ENCODE data around the gene SCML2. TPM values are rescaled to one million over a fixed set of nuclear protein-coding genes. Genes with fewer than 3 reads are reported as not detected.
A peak's percentile ranks its signal among the peaks of the same experiment; 100 is the strongest.

The SCML2 gene
- total RNA-seq, 4 donors from 2014 or later, result 0.42 to 2.9 (median 1.3) TPM

DNA sequence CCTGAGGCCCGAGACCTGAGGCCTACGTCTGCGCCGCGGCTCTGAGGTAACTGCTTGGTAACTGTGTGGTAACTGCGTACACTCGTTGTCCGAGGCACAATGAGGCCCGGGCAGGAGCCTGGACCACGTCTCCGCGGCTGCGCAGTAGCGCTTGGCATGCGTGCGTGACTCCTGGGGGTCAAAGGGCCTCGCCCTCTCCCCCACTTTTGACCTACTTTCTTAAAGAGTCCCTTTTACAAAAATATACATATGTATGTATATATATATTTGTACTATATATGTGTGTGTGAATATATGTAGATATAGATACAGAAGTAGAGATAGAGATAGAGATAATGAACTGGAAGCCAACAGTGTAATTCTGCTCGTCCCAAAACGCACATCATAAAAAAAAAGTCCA lies 133.7 kb downstream of the SCML2 start, which contains the start of gene BEND2:
BEND2 (minus strand) TSS at position 101 of the 400 bp plus-strand sequence. CDS start 136 bp downstream, outside the sequence.
- intact Hi-C loops (cut with DNase I; ENCODE audit: low total_unique reads), result no loop called here
- H3K9me3 ChIP-seq, result no peaks in the 10 kb centered on the region
- H3K4me3 ChIP-seq, result no peak within 1 kb of the TSS
- in situ Hi-C loops (cut with MboI; ENCODE audit: low sequenced_read_pairs in 4 of 4), result loop anchor here in 2 of 4 donors (25.0 kb wide), 2 partner anchors 283 to 433 kb away; no protein-coding TSS in a partner anchor
- H3K4me1 ChIP-seq, result no peaks in the 10 kb centered on the region
- no peaks in the 10 kb centered on the region for H3K27me3 ChIP-seq
- DNase-seq (no peak), ATAC-seq (no peak)
- no peak for TF ChIP-seq POLR2A (IDR thresholded peaks at IDR 0.05)
- TF ChIP-seq, protein P1, sequence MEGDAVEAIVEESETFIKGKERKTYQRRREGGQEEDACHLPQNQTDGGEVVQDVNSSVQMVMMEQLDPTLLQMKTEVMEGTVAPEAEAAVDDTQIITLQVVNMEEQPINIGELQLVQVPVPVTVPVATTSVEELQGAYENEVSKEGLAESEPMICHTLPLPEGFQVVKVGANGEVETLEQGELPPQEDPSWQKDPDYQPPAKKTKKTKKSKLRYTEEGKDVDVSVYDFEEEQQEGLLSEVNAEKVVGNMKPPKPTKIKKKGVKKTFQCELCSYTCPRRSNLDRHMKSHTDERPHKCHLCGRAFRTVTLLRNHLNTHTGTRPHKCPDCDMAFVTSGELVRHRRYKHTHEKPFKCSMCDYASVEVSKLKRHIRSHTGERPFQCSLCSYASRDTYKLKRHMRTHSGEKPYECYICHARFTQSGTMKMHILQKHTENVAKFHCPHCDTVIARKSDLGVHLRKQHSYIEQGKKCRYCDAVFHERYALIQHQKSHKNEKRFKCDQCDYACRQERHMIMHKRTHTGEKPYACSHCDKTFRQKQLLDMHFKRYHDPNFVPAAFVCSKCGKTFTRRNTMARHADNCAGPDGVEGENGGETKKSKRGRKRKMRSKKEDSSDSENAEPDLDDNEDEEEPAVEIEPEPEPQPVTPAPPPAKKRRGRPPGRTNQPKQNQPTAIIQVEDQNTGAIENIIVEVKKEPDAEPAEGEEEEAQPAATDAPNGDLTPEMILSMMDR (IDR thresholded peaks at IDR 0.05 in 4 of 5, conservative IDR thresholded peaks at IDR 0.05 in 1 of 5), result no peak
- H3K36me3 ChIP-seq, result no peaks in the 10 kb centered on the region
- no peak within 1 kb of the TSS for H3K27ac ChIP-seq

DNA sequence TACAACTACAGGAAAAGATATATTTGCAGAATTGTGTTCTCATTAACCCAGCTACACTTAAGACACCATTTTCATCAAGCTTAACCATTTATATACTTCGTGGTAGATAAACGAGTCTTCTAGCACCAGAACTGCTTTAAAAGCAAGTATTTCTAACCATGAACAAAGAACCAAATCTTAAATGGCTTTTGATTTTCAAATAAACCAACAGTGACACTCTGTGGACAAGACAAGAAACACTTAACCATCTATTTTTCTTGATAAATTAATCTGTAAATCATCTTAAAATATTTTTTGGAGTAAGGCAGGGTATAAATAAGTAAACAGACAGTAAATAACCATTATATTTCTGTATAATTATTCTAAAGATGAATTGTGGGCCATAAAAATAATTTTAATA lies 144.0 kb downstream of the SCML2 start:
- no peak for ATAC-seq
- H3K27ac ChIP-seq, result no peak overlapping the region
- no peaks in the 10 kb centered on the region for H3K27me3 ChIP-seq
- in situ Hi-C loops (cut with MboI; ENCODE audit: low sequenced_read_pairs in 4 of 4) (loop anchor here in 2 of 4 donors (25.0 kb wide), 2 partner anchors 273 to 423 kb away; no protein-coding TSS in a partner anchor), intact Hi-C loops (cut with DNase I; ENCODE audit: low total_unique reads) (loop anchor here (10.0 kb wide), 1 partner anchor 426 kb away; no protein-coding TSS in a partner anchor)
- no peaks in the 10 kb centered on the region for H3K36me3 ChIP-seq
- TF ChIP-seq, protein P1 (IDR thresholded peaks at IDR 0.05 in 4 of 5, conservative IDR thresholded peaks at IDR 0.05 in 1 of 5), result peak in 2 of 5 experiments; percentile 7 to 35
- no peak for TF ChIP-seq POLR2A (IDR thresholded peaks at IDR 0.05)
- no peak for DNase-seq
- no peak overlapping the region for H3K4me3 ChIP-seq
- no peaks in the 10 kb centered on the region for H3K4me1 ChIP-seq
- no peaks in the 10 kb centered on the region for H3K9me3 ChIP-seq

DNA sequence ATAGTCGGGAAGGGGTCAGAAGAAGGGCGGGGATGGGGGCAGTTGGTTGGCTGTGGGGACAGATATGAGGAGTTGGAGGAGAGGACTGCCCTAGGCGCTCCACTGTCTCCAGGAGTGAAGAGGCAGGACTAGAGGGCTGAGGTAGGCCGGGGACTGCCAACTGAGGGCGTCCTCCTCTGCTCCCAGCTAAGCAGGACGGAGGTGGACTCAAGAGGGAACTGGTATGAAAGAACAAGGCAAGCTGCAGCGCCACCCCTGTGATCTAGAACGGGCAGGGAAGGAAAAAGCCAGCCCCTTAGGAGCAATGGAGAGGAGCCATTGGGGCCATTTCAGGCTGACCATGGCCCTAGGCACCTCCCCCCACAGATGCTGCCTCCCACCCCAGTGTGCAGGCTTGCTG lies 147.8 kb downstream of the SCML2 start:
- in situ Hi-C loops (cut with MboI; ENCODE audit: low sequenced_read_pairs in 4 of 4), result loop anchor here in 2 of 4 donors (25.0 kb wide), 2 partner anchors 269 to 419 kb away; no protein-coding TSS in a partner anchor
- intact Hi-C loops (cut with DNase I; ENCODE audit: low total_unique reads), result no loop called here
- no peak overlapping the region for H3K27ac ChIP-seq

DNA sequence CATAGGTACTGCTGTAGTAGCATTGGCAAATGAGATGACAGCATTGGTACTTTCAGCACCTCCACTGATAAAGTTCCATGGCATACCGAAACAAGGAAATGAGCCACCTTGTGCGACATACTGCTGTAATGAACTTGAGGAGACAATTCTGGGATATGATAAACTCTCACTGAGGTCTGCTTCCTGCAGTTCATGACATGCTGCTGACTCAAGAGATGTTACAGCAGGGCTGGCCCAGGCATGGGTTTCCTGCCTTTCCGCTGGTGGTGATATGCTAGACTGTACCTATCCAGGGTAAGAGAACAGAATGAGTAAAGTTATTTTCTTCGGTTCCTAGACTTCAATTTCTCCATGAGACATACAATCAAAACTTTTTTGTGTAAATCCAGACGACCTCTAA lies 150.9 kb downstream of the SCML2 start:
- TF ChIP-seq, protein P1 (IDR thresholded peaks at IDR 0.05 in 4 of 5, conservative IDR thresholded peaks at IDR 0.05 in 1 of 5), result no peak
- TF ChIP-seq POLR2A (IDR thresholded peaks at IDR 0.05), result no peak
- no peak overlapping the region for H3K27ac ChIP-seq
- no peaks in the 10 kb centered on the region for H3K4me1 ChIP-seq
- ATAC-seq (no peak), DNase-seq (no peak)
- no peaks in the 10 kb centered on the region for H3K36me3 ChIP-seq
- intact Hi-C loops (cut with DNase I; ENCODE audit: low total_unique reads) (no loop called here), in situ Hi-C loops (cut with MboI; ENCODE audit: low sequenced_read_pairs in 4 of 4) (loop anchor here in 2 of 4 donors (25.0 kb wide), 2 partner anchors 266 to 416 kb away; no protein-coding TSS in a partner anchor)
- H3K27me3 ChIP-seq, result no peaks in the 10 kb centered on the region
- H3K9me3 ChIP-seq, result no peaks in the 10 kb centered on the region
- no peak overlapping the region for H3K4me3 ChIP-seq

More for the DNA sequence above, 147.8 kb downstream of the SCML2 start:
- TF ChIP-seq POLR2A (IDR thresholded peaks at IDR 0.05), result no peak
- TF ChIP-seq, protein P1 (IDR thresholded peaks at IDR 0.05 in 4 of 5, conservative IDR thresholded peaks at IDR 0.05 in 1 of 5), result no peak
- Histone ChIP-seq H3K4me1 (no peaks in the 10 kb centered on the region), H3K27me3 (no peaks in the 10 kb centered on the region), H3K36me3 (no peaks in the 10 kb centered on the region), H3K4me3 (no peak overlapping the region), H3K9me3 (no peaks in the 10 kb centered on the region)
- DNase-seq, result no peak
- no peak for ATAC-seq

Measured in gastrocnemius medialis (tissue), 4 donors.